PC-3 (cell line): ENCODE results near the gene SRGAP1. TPM values are rescaled to one million over a fixed set of nuclear protein-coding genes. Genes with fewer than 3 reads are reported as not detected.

Source experiments
- ATAC-seq: fragments of 200-7000 bp; cut with Tn5 transposase; 2 replicates; pipeline ENCODE4 v1.9.1; 2020; ENCODE audit warnings: mild to moderate bottlenecking, moderate library complexity
- BruUV-seq: library from RNA; stranded (reverse); fragments of 400-500 nt; replicated peaks from 2 replicates; lab custom pipeline; 2021; lab: Mats Ljungman, UMichigan
- CTCF ChIA-PET: fragments of 300-600 bp; sonication (Branson Sonifier 250); formaldehyde crosslinking; loops from one replicate; lab custom pipeline; 2022; ENCODE audit warnings: antibody characterized with exemption; lab: Charles Lee
- POLR2A ChIA-PET: fragments of 300-600 bp; sonication (Branson Sonifier 250); formaldehyde crosslinking; loops from one replicate; lab custom pipeline; 2022; ENCODE audit warnings: antibody characterized with exemption; ENCODE audit not compliant: unreplicated experiment; lab: Charles Lee
- DNase-seq: peaks from one replicate; pipeline ENCODE4 v3.0.0-alpha.2; 2015
- H2AFZ ChIP-seq: fragments of 300-600 bp; sonication (generic); 2 replicates; pipeline ENCODE4 v1.6.0; 2016; ENCODE audit warnings: antibody characterized with exemption, low read length
- H3F3A ChIP-seq: fragments of 300-600 bp; sonication (generic); one replicate; pipeline ENCODE4 v1.6.0; 2017; ENCODE audit warnings: antibody characterized with exemption, low read length, control low read depth, mild to moderate bottlenecking; ENCODE audit not compliant: unreplicated experiment
- H3K27ac ChIP-seq: fragments of 300-600 bp; sonication (generic); 2 replicates; pipeline ENCODE4 v1.5.1; 2016; ENCODE audit warnings: mild to moderate bottlenecking, low read length
- H3K27me3 ChIP-seq: fragments of 300-600 bp; sonication (generic); 2 replicates; pipeline ENCODE4 v1.6.1; 2016; ENCODE audit warnings: low read length, mixed read lengths
- H3K36me3 ChIP-seq: fragments of 300-600 bp; sonication (generic); 2 replicates; pipeline ENCODE4 v1.6.1; 2016; ENCODE audit warnings: low read depth, mixed run types, low read length, mixed read lengths
- H3K4me1 ChIP-seq: fragments of 300-600 bp; sonication (generic); 2 replicates; pipeline ENCODE4 v1.5.1; 2016; ENCODE audit warnings: low read length; ENCODE audit not compliant: insufficient read depth
- H3K4me2 ChIP-seq: fragments of 300-600 bp; sonication (generic); 2 replicates; pipeline ENCODE4 v1.6.0; 2016; ENCODE audit warnings: low read length
- H3K4me3 ChIP-seq: fragments of 300-600 bp; sonication (generic); 2 replicates; pipeline ENCODE4 v1.5.1; 2016; ENCODE audit warnings: mild to moderate bottlenecking, low read length, mixed read lengths
- H3K79me2 ChIP-seq: fragments of 300-600 bp; sonication (generic); 2 replicates; pipeline ENCODE4 v1.6.1; 2017; ENCODE audit warnings: low read length, mixed read lengths
- H3K9ac ChIP-seq: fragments of 300-600 bp; sonication (generic); 2 replicates; pipeline ENCODE4 v1.6.0; 2016; ENCODE audit warnings: mild to moderate bottlenecking, low read length
- H3K9me2 ChIP-seq: fragments of 300-600 bp; sonication (generic); replicated peaks from 2 replicates; pipeline ENCODE4 v1.6.1; 2016; ENCODE audit warnings: mixed run types, low read length, mixed read lengths
- H3K9me3 ChIP-seq: fragments of 300-600 bp; sonication (generic); 2 replicates; pipeline ENCODE4 v1.6.1; 2016; ENCODE audit warnings: low read length, mixed read lengths
- H4K20me1 ChIP-seq: fragments of 300-600 bp; sonication (generic); 2 replicates; pipeline ENCODE4 v1.6.1; 2016; ENCODE audit warnings: low read length, mixed read lengths
- CTCF ChIP-seq: fragments of 300-600 bp; sonication (generic); conservative IDR thresholded peaks from 2 replicates; pipeline ENCODE4 v1.5.1; 2017; ENCODE audit warnings: antibody characterized with exemption, low read depth, mild to moderate bottlenecking, low read length
- EZH2 ChIP-seq: fragments of 300-600 bp; sonication (generic); IDR thresholded peaks from one replicate; pipeline ENCODE4 v1.6.1; 2017; ENCODE audit warnings: antibody characterized with exemption, mild to moderate bottlenecking, low read length; ENCODE audit not compliant: unreplicated experiment
- EZH2phosphoT487 ChIP-seq: fragments of 300-600 bp; sonication (generic); IDR thresholded peaks from 2 replicates; pipeline ENCODE4 v1.6.1; 2018; ENCODE audit warnings: mild to moderate bottlenecking, antibody characterized with exemption, low read length, borderline replicate concordance
- intact Hi-C: fragments of 100-400 bp; cut with micrococcal nuclease; formaldehyde crosslinking; loops from 2 replicates; pipeline ENCODE4 v1.9.0; 2023
- total RNA-seq: library from RNA; depleted of rRNA; stranded (reverse); fragments of >200 nt; gene quantifications from 2 replicates; pipeline ENCODE4 v1.2.3, GENCODE V29; 2014

SRGAP1 gene
- total RNA-seq, 1 experiment from 2014 or later: 11.0 TPM

DNA sequence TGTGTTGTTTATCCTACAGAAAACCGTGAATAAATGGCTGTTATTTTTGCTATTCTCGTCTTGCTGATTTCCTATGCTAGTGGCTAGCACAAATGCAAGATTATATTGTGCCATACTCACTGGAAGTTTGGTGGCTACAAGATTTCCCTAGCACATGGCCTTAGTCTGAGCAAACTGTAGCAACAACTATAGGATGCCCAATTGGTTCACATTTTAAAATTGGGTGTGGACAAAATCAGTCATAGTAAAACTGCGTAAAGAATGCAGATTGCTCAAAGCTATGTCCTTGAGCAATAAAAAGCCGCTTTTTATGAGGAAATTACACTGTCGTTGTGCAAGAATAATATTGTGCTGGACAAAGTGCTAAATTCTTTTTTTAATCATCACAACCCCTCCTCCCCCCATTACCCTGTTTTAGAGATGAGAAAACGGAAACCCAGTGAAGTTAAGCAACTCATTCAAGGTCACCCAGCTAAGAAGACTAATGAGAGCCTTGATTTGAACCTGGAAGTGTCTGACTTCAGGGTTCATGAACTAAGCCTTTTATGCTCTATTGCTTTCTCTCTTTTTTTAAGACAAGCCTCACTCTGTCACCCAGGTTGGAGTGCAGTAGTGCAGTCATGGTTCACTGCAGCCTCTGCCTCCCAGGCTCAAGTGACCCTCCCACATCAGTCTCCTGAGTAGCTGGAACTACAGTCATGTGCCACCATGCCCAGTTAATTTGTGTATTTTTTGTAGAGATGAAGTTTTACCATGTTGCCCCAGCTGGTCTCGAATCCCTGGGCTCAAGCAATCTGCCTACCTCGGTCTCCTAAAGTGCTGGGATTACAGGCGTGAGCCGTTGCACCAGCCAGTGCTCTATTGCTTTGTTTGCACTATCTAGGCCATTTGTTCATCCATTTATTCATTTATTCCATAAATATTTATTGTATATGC is 73.6 kb downstream of the SRGAP1 start:
- no peaks in the 10 kb centered on the region for H3K9me3 ChIP-seq
- H3K27ac ChIP-seq: peak overlapping the region; percentile 99
- POLR2A ChIA-PET: no interaction called here
- no peaks in the 10 kb centered on the region for H3K36me3 ChIP-seq
- TSS peak; percentile 58 for BruUV-seq
- peak overlapping the region; percentile 82 for H3K4me2 ChIP-seq
- CTCF ChIA-PET: no interaction called here
- H2AFZ ChIP-seq: no peak overlapping the region
- ATAC-seq: peak; percentile 68
- peak overlapping the region; percentile 90 for H3K9ac ChIP-seq
- peaks cover 74% of the 10 kb centered on the region for H3K4me1 ChIP-seq
- H3K27me3 ChIP-seq: no peaks in the 10 kb centered on the region
- no peaks in the 10 kb centered on the region for H3K9me2 ChIP-seq
- DNase-seq: peak; percentile 99
- intact Hi-C loops: loop anchor here (1.0 to 5.0 kb wide), 6 partner anchors 17 to 263 kb away; no protein-coding TSS in a partner anchor
- H4K20me1 ChIP-seq: no peaks in the 10 kb centered on the region
- H3K4me3 ChIP-seq: peak overlapping the region; percentile 55
- peaks cover 22% of the 10 kb centered on the region for H3F3A ChIP-seq
- H3K79me2 ChIP-seq: peaks cover 79% of the 10 kb centered on the region
- TF ChIP-seq EZH2 (no peak), CTCF (no peak)

DNA sequence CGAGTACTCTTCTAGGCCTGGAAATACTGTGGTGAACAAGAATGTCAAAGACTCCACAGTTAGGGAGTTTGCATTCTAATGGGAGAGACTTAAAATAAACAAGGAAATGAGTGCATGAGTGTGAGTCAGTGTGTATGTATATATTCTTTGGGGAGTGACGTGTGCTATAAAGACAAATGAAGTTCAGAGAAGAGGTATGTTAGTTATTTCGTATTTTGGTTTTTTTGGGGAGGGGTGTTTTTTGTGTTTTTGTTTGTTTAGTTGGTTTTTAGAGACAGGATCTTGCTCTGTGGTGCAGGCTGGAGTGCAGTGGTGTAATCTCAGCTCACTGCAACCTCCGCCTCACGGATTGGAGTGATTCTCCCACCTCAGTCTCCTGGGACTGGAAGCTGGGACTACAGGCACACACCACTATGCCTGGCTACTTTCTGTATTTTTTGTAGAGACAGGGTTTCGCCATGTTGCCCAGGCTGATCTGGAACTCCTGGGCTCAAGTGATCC is 74.3 kb downstream of the SRGAP1 start:
- Histone ChIP-seq H3K79me2 (peaks cover 81% of the 10 kb centered on the region), H3K4me1 (peaks cover 73% of the 10 kb centered on the region), H3K27ac (peak overlapping the region; percentile 99), H3K4me3 (peak overlapping the region; percentile 55; the same call in 1 of the 2 replicates), H3K27me3 (no peaks in the 10 kb centered on the region), H3K9me3 (no peaks in the 10 kb centered on the region), H2AFZ (no peak overlapping the region), H3K9ac (peak overlapping the region; percentile 90), H3K9me2 (no peaks in the 10 kb centered on the region), H3K36me3 (no peaks in the 10 kb centered on the region), H4K20me1 (no peaks in the 10 kb centered on the region), H3F3A (peaks cover 22% of the 10 kb centered on the region), H3K4me2 (peak overlapping the region; percentile 82)
- ChIA-PET CTCF (no interaction called here), POLR2A (interaction anchor here (0.6 kb wide), 1 partner anchor 1173 kb away, joined by 3 read pairs; no protein-coding TSS in a partner anchor)
- TF ChIP-seq EZH2 (no peak), CTCF (no peak), EZH2phosphoT487 (no peak)
- intact Hi-C loops: loop anchor here (1.0 to 5.0 kb wide), 6 partner anchors 18 to 262 kb away; no protein-coding TSS in a partner anchor
- DNase-seq (peak; percentile 95), ATAC-seq (peak; percentile 76)
- no TSS peak for BruUV-seq
